Glomerular visceral epithelial cell (primary cell): ENCODE data around the gene KIAA0825.
A peak's percentile ranks its signal among the peaks of the same experiment; 100 is the strongest.

Experiments used
- DNase-seq: peaks from one replicate; pipeline ENCODE4 v3.0.0-alpha.2; 2016; ENCODE audit errors: extremely low spot score

Gene KIAA0825

GRCh38 chr5:94243612-94244011 lies 374.8 kb downstream of the KIAA0825 start:
- DNase-seq, result no peak

- peak; percentile 47 for DNase-seq
Measured at GRCh38 chr5:94240993-94241651, 377.3 kb downstream of the KIAA0825 start.

DNA sequence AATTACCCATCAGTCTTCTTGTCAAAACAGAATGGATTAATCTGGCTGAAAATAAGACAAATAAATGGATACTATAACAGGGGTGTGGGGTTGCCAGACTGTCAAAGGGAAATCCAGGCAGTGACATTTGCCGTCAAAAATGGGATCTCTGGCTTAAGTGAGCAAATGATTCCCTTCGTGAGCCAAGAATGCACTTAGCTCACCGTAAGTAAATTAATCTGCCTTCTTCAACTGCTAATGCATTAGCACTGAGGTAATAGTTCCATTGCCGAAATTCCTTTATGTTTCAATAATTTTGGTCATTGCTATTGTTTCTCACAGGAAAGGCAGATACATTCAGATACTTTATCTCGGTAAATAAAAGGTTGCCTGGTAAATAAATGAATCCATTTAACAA lies 377.8 kb downstream of the KIAA0825 start:
- peak; percentile 52 for DNase-seq

GRCh38 chr5:94240134-94240533 lies 378.3 kb downstream of the KIAA0825 start:
- DNase-seq, result no peak

GRCh38 chr5:94239266-94239665 lies 379.1 kb downstream of the KIAA0825 start:
- no peak for DNase-seq

DNA sequence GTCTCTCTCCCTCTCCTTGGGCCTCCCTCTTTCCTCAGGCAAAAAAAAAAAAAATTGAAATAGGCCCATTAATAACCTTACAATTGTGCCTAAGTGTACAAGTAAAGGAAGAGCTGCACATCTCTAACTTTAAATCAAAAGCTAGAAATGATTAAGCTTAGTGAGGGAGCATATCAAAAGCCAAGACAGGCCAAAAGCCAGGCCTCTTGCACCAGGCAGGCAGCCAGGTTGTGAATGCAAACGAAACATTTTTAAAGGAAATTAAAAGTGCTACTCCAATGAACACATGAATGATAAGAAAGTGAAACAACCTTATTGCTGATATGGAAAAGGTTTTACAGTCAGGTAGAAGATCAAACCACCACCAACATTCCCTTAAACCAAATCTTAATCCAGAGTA lies 383.4 kb downstream of the KIAA0825 start:
- DNase-seq, result no peak

DNA sequence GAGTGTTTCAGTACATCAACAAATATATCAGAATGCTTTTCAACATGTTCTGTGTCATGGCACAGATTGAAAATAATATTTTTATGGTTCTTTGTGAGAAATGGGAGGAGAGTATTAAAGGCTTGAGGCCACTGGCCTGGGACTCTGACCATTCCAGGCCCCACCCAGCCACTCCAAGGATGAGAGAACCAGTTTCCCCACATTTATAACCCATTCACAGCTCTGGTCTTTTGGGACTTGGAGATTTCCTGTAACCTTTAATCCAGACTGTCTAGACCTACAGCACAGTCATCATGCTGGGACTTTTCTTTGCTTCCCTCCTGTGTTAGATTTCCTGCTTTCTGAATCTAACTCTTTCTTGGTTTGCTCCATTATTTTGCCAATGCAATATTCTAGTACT lies 389.6 kb downstream of the KIAA0825 start:
- DNase-seq, result no peak

- no peak for DNase-seq
Measured at GRCh38 chr5:94223235-94223634, 395.2 kb downstream of the KIAA0825 start.

GRCh38 chr5:94218374-94218773 lies 400.0 kb downstream of the KIAA0825 start:
- DNase-seq, result peak; percentile 84

GRCh38 chr5:94217745-94218144 lies 400.7 kb downstream of the KIAA0825 start:
- DNase-seq, result no peak

- DNase-seq, result no peak
Measured at GRCh38 chr5:94217216-94217615, 401.2 kb downstream of the KIAA0825 start.

GRCh38 chr5:94212476-94212875 lies 405.9 kb downstream of the KIAA0825 start:
- no peak for DNase-seq

GRCh38 chr5:94209774-94210355 lies 408.5 kb downstream of the KIAA0825 start:
- DNase-seq, result no peak

DNA sequence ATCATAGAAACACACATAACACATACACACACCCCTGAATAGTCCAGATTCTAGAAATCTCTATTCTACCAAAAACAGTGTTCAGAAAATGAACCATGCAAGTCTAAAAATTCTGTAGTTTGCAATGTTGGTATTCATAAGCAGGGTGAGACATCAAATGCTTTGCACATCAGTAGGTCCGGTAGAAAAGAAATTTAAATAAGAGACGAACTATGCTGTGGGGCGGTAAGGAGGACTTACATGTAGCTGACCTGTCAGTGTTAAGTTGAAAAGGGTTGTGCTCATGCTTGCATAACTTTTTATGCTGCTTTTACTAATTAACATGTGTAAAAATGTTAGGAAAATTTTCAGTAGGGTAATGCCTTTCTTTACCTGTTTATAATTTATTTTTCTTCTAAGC lies 409.1 kb downstream of the KIAA0825 start:
- no peak for DNase-seq

GRCh38 chr5:94199566-94199965 lies 418.8 kb downstream of the KIAA0825 start:
- DNase-seq, result no peak

- no peak for DNase-seq
Measured at GRCh38 chr5:94197970-94198369, 420.4 kb downstream of the KIAA0825 start.

DNA sequence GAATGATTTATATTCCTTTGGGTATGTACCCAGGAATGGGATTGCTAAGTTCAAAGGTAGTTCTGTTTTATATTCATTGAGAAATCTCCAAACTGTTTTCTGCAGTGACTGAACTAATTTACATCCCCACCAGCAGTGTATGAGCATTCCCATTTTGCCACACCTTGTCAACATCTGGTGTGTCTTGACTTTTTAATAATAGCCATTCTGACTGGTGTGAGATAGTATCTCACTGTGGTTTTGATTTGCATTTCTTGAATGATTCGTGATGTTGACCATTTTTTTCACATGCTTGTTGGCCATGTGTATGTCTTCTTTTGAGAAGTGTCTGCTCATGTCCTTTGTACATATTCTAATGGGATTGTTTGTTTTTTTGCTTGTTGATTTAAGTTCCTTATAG lies 421.5 kb downstream of the KIAA0825 start:
- no peak for DNase-seq

DNA sequence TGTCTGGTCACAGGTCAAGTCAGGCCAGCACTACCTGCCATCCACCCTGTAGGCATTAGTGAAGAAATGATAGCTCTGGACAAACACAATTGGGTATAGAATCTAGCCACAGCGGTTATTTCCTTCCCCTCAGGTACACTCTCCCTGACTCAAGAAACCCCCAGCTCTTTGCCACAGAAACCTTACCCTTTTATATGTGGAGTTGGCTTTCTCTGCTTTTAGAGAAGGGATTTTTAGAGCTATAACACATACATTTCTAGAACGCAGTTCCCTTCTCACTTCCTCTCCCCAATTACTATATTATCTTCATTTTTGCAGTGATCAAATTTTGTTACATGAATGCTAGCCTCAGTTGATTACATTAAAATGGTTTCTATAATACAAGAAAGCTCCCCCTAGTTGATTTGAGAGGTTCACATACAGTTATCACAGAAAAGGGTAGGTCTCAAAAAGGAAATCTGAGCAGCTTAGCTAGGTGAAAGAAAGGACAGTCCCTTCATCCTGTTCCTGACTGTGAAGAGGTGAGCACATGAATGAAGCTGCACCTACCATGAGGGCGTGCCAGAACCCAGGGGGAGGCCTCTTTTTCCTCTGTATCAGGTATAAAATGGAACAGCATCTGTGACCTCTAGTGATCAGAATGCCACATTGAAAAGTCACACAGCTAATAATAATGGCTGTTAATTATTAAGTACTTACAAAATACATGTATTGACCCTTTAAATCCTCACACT lies 425.6 kb downstream of the KIAA0825 start:
- DNase-seq, result no peak

GRCh38 chr5:94191604-94192003 lies 426.8 kb downstream of the KIAA0825 start:
- no peak for DNase-seq

DNA sequence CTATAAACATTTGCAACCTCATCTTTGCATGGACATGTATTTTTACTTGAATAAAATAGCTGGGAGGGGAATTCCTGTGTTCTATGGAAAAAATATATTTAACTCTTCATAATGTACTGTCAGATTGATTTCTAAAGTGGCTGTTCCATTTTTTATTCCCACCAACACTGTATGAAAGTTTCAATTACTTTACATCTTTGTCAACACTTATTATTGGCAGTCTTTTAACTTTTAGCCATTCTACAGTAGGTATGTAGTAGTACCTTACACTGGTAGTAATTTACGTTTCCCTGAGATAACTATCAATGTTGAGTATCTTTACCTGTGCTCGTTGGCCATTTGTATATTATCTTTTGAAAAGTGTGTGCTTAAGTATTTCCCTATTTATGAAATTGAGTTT lies 429.7 kb downstream of the KIAA0825 start:
- DNase-seq, result no peak

- DNase-seq, result no peak
Measured at GRCh38 chr5:94184870-94185269, 433.5 kb downstream of the KIAA0825 start.

- no peak for DNase-seq
Measured at GRCh38 chr5:94181895-94182294, 436.5 kb downstream of the KIAA0825 start.

- DNase-seq, result no peak
Measured at GRCh38 chr5:94180761-94181160, 437.6 kb downstream of the KIAA0825 start.
